KMS-11 (cell line): ENCODE data around the gene CTBP1.

Experiments
- H2AFZ ChIP-seq: fragments of 200-600 bp; sonication (generic); 2 replicates; pipeline ENCODE4 v1.6.1; 2016; ENCODE audit warnings: antibody characterized with exemption, mixed run types, low read depth
- H3K27ac ChIP-seq: fragments of 200-600 bp; sonication (generic); 2 replicates; pipeline ENCODE4 v1.6.1; 2016; ENCODE audit warnings: mild to moderate bottlenecking, mixed run types
- H3K27me3 ChIP-seq: fragments of 200-600 bp; sonication (generic); 2 replicates; pipeline ENCODE4 v1.6.1; 2017; ENCODE audit warnings: mild to moderate bottlenecking, low read depth, mixed run types, moderate library complexity; ENCODE audit not compliant: insufficient read depth
- H3K36me3 ChIP-seq: fragments of 200-600 bp; sonication (generic); 2 replicates; pipeline ENCODE4 v1.6.1; 2017; ENCODE audit warnings: mild to moderate bottlenecking, mixed run types; ENCODE audit not compliant: insufficient read depth
- H3K4me1 ChIP-seq: fragments of 200-600 bp; sonication (generic); 2 replicates; pipeline ENCODE4 v1.6.1; 2016; ENCODE audit warnings: mild to moderate bottlenecking, low read depth, mixed run types; ENCODE audit not compliant: poor library complexity, severe bottlenecking
- H3K4me2 ChIP-seq: fragments of 200-600 bp; sonication (generic); 2 replicates; pipeline ENCODE4 v1.7.0; 2016; ENCODE audit warnings: mild to moderate bottlenecking, mixed run types
- H3K4me3 ChIP-seq: fragments of 200-600 bp; sonication (generic); IDR thresholded peaks from 2 replicates; pipeline ENCODE4 v1.6.1; 2017; ENCODE audit warnings: low read depth, low read length, mixed read lengths; ENCODE audit not compliant: insufficient read depth
- H3K79me2 ChIP-seq: fragments of 200-600 bp; sonication (generic); 2 replicates; pipeline ENCODE4 v1.6.1; 2016; ENCODE audit warnings: low read depth, mixed run types; ENCODE audit not compliant: insufficient read depth
- H3K9ac ChIP-seq: fragments of 200-600 bp; sonication (generic); 2 replicates; pipeline ENCODE4 v1.6.1; 2016; ENCODE audit warnings: mild to moderate bottlenecking, mixed run types
- H4K20me1 ChIP-seq: fragments of 200-600 bp; sonication (generic); 2 replicates; pipeline ENCODE4 v1.6.1; 2016; ENCODE audit warnings: mild to moderate bottlenecking, mixed run types; ENCODE audit not compliant: insufficient read depth
- CTCF ChIP-seq: fragments of 200-600 bp; sonication (generic); conservative IDR thresholded peaks from 2 replicates; pipeline ENCODE4 v1.6.1; 2017; ENCODE audit warnings: low read depth, mild to moderate bottlenecking, antibody characterized with exemption, low read length, moderate library complexity, mixed read lengths

CTBP1 gene

DNA sequence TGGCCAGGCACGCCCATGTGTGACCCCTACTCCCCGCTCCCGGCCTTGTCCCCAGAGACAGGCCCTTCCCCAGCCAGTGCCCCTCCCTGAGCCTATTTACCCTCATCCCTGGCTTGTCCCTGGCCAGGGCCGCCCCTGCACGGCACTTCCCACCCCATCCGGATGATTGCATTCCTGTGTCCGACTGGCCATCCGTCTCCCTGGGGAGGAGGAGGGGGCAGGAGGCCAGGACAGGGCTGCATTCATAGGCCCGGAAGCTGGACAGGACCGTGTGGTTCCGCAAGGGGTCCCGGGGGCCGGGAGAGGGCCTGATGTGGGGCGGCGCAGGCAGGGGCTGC lies 22.8 kb downstream of the CTBP1 start:
- H3K4me2 ChIP-seq, result no peak overlapping the region
- H3K9ac ChIP-seq, result no peak overlapping the region
- no peaks in the 10 kb centered on the region for H3K36me3 ChIP-seq
- no peaks in the 10 kb centered on the region for H3K4me1 ChIP-seq
- H3K4me3 ChIP-seq, result no peak overlapping the region
- no peak overlapping the region for H3K27ac ChIP-seq
- no peaks in the 10 kb centered on the region for H3K79me2 ChIP-seq
- H2AFZ ChIP-seq, result no peak overlapping the region
- TF ChIP-seq CTCF, result no peak
- no peaks in the 10 kb centered on the region for H3K27me3 ChIP-seq
- no peaks in the 10 kb centered on the region for H4K20me1 ChIP-seq

DNA sequence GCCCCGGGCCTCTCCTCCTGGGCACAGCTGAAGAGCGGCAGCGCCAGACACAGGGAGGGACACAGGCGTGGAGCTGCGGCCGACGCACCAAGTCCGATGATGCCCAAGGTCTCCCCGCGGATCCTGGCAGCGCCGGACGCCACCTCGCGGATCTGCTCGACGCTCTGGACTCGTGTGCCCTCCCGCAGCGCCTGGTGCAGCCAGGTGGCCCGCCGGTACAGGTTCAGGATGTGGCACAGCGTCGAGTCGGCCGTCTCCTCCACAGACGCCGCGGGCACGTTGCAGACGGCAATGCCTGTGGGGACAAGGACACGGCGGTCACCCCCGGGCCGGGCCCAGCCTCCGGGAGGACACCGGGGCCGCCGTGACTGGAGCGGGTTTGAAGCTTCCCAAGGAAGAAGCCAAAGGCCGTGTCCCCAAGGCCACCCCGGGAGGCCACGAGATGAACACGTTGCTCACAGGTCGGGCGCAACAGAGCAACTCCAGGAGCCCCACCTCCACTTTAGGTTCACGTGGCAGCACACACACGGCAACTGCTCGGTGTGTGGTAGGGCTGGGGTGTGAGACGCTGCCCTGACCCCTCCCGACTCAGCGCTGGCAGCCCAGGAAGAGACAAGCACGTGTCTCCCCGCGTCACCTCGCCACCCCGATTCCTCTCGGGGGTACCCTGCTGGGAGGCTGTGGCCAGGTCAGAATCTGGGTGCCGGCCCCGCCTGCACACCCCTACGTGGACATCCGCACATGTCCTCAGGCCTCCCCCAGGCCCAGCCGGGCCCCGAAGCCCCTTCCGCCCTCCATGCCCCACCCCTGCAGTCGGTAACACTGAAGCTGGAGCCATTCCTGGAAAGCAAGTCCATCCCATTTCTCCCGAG lies 23.4 kb downstream of the CTBP1 start:
- H3K4me2 ChIP-seq, result no peak overlapping the region
- no peak overlapping the region for H3K4me3 ChIP-seq
- H2AFZ ChIP-seq, result no peak overlapping the region
- no peaks in the 10 kb centered on the region for H4K20me1 ChIP-seq
- H3K79me2 ChIP-seq, result no peaks in the 10 kb centered on the region
- no peaks in the 10 kb centered on the region for H3K27me3 ChIP-seq
- no peak overlapping the region for H3K9ac ChIP-seq
- no peaks in the 10 kb centered on the region for H3K4me1 ChIP-seq
- H3K36me3 ChIP-seq, result no peaks in the 10 kb centered on the region
- no peak for TF ChIP-seq CTCF
- no peak overlapping the region for H3K27ac ChIP-seq

GRCh38 chr4:1223841-1224809 lies 24.8 kb downstream of the CTBP1 start:
- TF ChIP-seq CTCF, result no peak
- no peak overlapping the region for H3K4me3 ChIP-seq
- H2AFZ ChIP-seq, result no peak overlapping the region
- no peaks in the 10 kb centered on the region for H3K4me1 ChIP-seq
- no peak overlapping the region for H3K9ac ChIP-seq
- no peak overlapping the region for H3K27ac ChIP-seq
- H3K27me3 ChIP-seq, result no peaks in the 10 kb centered on the region
- no peaks in the 10 kb centered on the region for H4K20me1 ChIP-seq
- H3K79me2 ChIP-seq, result no peaks in the 10 kb centered on the region
- no peaks in the 10 kb centered on the region for H3K36me3 ChIP-seq
- no peak overlapping the region for H3K4me2 ChIP-seq

GRCh38 chr4:1222938-1223690 lies 25.8 kb downstream of the CTBP1 start:
- H3K9ac ChIP-seq, result no peak overlapping the region
- no peak for TF ChIP-seq CTCF
- H4K20me1 ChIP-seq, result no peaks in the 10 kb centered on the region
- no peaks in the 10 kb centered on the region for H3K4me1 ChIP-seq
- no peak overlapping the region for H2AFZ ChIP-seq
- no peak overlapping the region for H3K4me2 ChIP-seq
- H3K27ac ChIP-seq, result no peak overlapping the region
- H3K27me3 ChIP-seq, result no peaks in the 10 kb centered on the region
- no peaks in the 10 kb centered on the region for H3K79me2 ChIP-seq
- H3K4me3 ChIP-seq, result no peak overlapping the region
- no peaks in the 10 kb centered on the region for H3K36me3 ChIP-seq
